Measurements from ENCODE around the gene TRIP12. TPM values are rescaled to one million over a fixed set of nuclear protein-coding genes. Genes with fewer than 3 reads are reported as not detected.

TRIP12 gene
- total RNA-seq, 1 experiment from 2014 or later: 368 TPM

DNA sequence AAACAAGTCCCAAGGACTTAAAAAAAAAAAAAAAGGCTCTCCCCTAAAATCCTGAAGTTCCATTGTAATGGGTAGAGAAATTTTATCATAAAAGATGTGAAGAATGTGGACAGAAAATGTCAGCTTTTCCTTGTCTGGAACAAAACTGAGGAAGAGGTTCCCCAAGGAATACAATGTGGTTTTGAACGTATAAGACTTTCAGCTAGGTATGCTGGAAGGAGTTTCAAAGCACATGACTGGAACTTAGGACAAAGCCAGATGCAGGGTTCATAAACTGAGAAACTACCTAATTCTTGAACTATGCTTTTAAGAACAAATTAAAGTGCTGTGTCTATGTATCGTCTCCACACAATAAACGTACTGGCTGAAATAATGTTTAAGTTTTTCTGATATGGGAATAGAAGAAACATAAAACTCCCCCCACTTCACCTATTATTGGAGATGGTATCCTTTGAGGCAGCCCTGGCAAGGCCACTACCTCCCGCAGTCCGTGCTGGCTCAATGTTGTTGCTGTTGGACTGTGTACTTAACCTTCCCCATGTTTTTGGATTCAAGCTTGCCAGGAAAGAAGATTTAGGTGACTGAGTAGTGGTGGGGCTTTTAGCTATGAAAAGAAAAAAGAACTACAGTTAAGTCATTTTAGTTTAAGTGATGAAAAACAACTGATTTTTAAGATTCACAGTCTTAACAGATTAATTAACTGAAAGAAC, 123.2 kb downstream of the TRIP12 start:
- Histone ChIP-seq H3K9me3 (ENCODE audit: control insufficient read depth, insufficient read depth, low read depth, low read length) (no peaks in the 10 kb centered on the region), H3K27me3 (ENCODE audit: control insufficient read depth, insufficient read depth, low read length) (no peaks in the 10 kb centered on the region), H3K4me3 (ENCODE audit: low read depth in 2 of 2, low read length in 2 of 2) (no peak overlapping the region), H3K4me1 (ENCODE audit: control insufficient read depth, insufficient read depth, low read length) (no peaks in the 10 kb centered on the region), H3K36me3 (ENCODE audit: control insufficient read depth, insufficient read depth, low read length) (peaks cover 68% of the 10 kb centered on the region), H3K27ac (ENCODE audit: low read length) (no peak overlapping the region)
- intact Hi-C loops (cut with micrococcal nuclease; ENCODE audit: unreplicated experiment) (no loop called here), in situ Hi-C loops (cut with HindIII; ENCODE audit: low pct_unique_long_range_greater_than_20kb, low sequenced_read_pairs) (no loop called here)
- ChIA-PET POLR2A (no interaction called here), CTCF (no interaction called here)
- no TSS peak for BruUV-seq (replicated peaks)
- TF ChIP-seq, protein P1, sequence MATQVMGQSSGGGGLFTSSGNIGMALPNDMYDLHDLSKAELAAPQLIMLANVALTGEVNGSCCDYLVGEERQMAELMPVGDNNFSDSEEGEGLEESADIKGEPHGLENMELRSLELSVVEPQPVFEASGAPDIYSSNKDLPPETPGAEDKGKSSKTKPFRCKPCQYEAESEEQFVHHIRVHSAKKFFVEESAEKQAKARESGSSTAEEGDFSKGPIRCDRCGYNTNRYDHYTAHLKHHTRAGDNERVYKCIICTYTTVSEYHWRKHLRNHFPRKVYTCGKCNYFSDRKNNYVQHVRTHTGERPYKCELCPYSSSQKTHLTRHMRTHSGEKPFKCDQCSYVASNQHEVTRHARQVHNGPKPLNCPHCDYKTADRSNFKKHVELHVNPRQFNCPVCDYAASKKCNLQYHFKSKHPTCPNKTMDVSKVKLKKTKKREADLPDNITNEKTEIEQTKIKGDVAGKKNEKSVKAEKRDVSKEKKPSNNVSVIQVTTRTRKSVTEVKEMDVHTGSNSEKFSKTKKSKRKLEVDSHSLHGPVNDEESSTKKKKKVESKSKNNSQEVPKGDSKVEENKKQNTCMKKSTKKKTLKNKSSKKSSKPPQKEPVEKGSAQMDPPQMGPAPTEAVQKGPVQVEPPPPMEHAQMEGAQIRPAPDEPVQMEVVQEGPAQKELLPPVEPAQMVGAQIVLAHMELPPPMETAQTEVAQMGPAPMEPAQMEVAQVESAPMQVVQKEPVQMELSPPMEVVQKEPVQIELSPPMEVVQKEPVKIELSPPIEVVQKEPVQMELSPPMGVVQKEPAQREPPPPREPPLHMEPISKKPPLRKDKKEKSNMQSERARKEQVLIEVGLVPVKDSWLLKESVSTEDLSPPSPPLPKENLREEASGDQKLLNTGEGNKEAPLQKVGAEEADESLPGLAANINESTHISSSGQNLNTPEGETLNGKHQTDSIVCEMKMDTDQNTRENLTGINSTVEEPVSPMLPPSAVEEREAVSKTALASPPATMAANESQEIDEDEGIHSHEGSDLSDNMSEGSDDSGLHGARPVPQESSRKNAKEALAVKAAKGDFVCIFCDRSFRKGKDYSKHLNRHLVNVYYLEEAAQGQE (IDR thresholded peaks at IDR 0.05; ENCODE audit: insufficient read depth in 1 of 2, low read depth in 2 of 2, low read length in 1 of 2): no peak
- TF ChIP-seq SIN3A (IDR thresholded peaks at IDR 0.05; ENCODE audit: borderline replicate concordance, insufficient read depth, low read depth, low read length) (no peak), TCF7L2 (IDR thresholded peaks at IDR 0.05; ENCODE audit: low read depth, low read length) (no peak), POLR2AphosphoS5 (IDR thresholded peaks at IDR 0.05; ENCODE audit: low read depth, low read length) (no peak)
- TF ChIP-seq, protein P2, sequence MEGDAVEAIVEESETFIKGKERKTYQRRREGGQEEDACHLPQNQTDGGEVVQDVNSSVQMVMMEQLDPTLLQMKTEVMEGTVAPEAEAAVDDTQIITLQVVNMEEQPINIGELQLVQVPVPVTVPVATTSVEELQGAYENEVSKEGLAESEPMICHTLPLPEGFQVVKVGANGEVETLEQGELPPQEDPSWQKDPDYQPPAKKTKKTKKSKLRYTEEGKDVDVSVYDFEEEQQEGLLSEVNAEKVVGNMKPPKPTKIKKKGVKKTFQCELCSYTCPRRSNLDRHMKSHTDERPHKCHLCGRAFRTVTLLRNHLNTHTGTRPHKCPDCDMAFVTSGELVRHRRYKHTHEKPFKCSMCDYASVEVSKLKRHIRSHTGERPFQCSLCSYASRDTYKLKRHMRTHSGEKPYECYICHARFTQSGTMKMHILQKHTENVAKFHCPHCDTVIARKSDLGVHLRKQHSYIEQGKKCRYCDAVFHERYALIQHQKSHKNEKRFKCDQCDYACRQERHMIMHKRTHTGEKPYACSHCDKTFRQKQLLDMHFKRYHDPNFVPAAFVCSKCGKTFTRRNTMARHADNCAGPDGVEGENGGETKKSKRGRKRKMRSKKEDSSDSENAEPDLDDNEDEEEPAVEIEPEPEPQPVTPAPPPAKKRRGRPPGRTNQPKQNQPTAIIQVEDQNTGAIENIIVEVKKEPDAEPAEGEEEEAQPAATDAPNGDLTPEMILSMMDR (IDR thresholded peaks at IDR 0.05): no peak
- DNase-seq (ENCODE audit: low read depth, low spot score) (no peak), ATAC-seq (no peak)

DNA sequence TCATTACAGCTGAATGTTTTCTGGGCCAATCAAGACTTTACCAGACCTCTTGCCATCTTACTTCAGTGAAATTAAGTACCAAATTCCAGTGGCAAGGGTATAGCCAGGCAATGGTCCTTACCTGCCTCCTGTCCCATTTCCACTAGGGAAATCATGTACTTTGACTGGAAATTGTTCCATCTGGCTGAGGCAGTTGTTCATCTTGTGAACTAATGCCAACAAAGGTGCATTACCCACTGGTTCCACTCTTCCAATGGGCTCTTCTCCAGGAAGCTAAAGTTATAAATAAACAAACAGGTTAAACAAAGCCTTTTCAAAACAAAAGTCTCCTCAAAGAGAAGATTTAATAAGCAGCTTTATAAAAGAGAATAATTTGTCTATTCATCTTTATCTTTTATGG, 126.8 kb downstream of the TRIP12 start:
- H3K27me3 ChIP-seq (ENCODE audit: control insufficient read depth, insufficient read depth, low read length): no peaks in the 10 kb centered on the region
- intact Hi-C loops (cut with micrococcal nuclease; ENCODE audit: unreplicated experiment) (no loop called here), in situ Hi-C loops (cut with HindIII; ENCODE audit: low pct_unique_long_range_greater_than_20kb, low sequenced_read_pairs) (no loop called here)
- no TSS peak for BruUV-seq (replicated peaks)
- H3K4me1 ChIP-seq (ENCODE audit: control insufficient read depth, insufficient read depth, low read length): no peaks in the 10 kb centered on the region
- H3K36me3 ChIP-seq (ENCODE audit: control insufficient read depth, insufficient read depth, low read length): peaks cover 81% of the 10 kb centered on the region
- no peak overlapping the region for H3K4me3 ChIP-seq (ENCODE audit: low read depth in 2 of 2, low read length in 2 of 2)
- DNase-seq (ENCODE audit: low read depth, low spot score) (no peak), ATAC-seq (no peak)
- no peaks in the 10 kb centered on the region for H3K9me3 ChIP-seq (ENCODE audit: control insufficient read depth, insufficient read depth, low read depth, low read length)
- POLR2A ChIA-PET: no interaction called here
- TF ChIP-seq POLR2AphosphoS5 (IDR thresholded peaks at IDR 0.05; ENCODE audit: low read depth, low read length) (no peak), SIN3A (IDR thresholded peaks at IDR 0.05; ENCODE audit: borderline replicate concordance, insufficient read depth, low read depth, low read length) (no peak), TCF7L2 (IDR thresholded peaks at IDR 0.05; ENCODE audit: low read depth, low read length) (no peak)
- TF ChIP-seq, protein P2 (IDR thresholded peaks at IDR 0.05): no peak
- TF ChIP-seq, protein P1 (IDR thresholded peaks at IDR 0.05; ENCODE audit: insufficient read depth in 1 of 2, low read depth in 2 of 2, low read length in 1 of 2): no peak
- H3K27ac ChIP-seq (ENCODE audit: low read length): no peak overlapping the region
- CTCF ChIA-PET: no interaction called here
